K562 (cell line): Measurements from ENCODE around the gene TMC1. TPM values are rescaled to one million over a fixed set of nuclear protein-coding genes. Genes with fewer than 3 reads are reported as not detected.
"Not testable (repeated sequence)": the region's sequence is repeated elsewhere in the genome, so short reads cannot be mapped to it uniquely, and the experiment has no call there.

Source experiments
- ATAC-seq: fragments of 200-7000 bp; cut with Tn5 transposase; 3 replicates; pipeline ENCODE4 v1.9.1; 2020; ENCODE audit warnings: moderate library complexity
- BruUV-seq: library from RNA; stranded (reverse); fragments of 400-500 nt; replicated peaks from 2 replicates; lab custom pipeline; 2021; lab: Mats Ljungman, UMichigan
- CTCF ChIA-PET: fragments of 300-600 bp; formaldehyde crosslinking; extraction: SDS; loops from one replicate; lab custom pipeline; 2021; ENCODE audit warnings: low intra/inter-chr PET ratio; lab: Yijun Ruan, JAX
- POLR2A ChIA-PET: fragments of 300-600, 350-650 bp; sonication (Branson Sonifier 250); formaldehyde crosslinking; extraction: SDS; loops from one replicate; lab custom pipeline; 2021; ENCODE audit warnings: antibody characterized with exemption, inconsistent platforms; lab: Yijun Ruan, JAX
- DNase-seq, 4 experiments: peaks; one replicate each; pipeline versions ENCODE4 v3.0.0 to v3.0.0-alpha.2; 2011 to 2018; ENCODE audit warnings: low spot score in 3 of 4, mixed read lengths in 3 of 4; ENCODE audit errors: extremely low read depth in 1 of 4
- FAIRE-seq: peaks from 2 replicates; lab custom pipeline; 2011; peaks lifted over from hg19 to GRCh38; lab: Jason Lieb, UNC
- H2AFZ ChIP-seq: 2 replicates; pipeline ENCODE4 v1.6.0; 2011; ENCODE audit warnings: low read depth, low read length, control low read depth, inconsistent platforms
- H3K27ac ChIP-seq: fragments of 200-600 bp; 3 replicates; pipeline ENCODE4 v1.8.0; 2011; ENCODE audit warnings: low read depth, mild to moderate bottlenecking, control low read depth, inconsistent platforms, low read length, moderate library complexity, mixed read lengths; ENCODE audit errors: extremely low read depth
- H3K27me3 ChIP-seq, 2 experiments: fragments of 300-600 bp in 1 of 2; 2 replicates in 1 of 2; 3 replicates in 1 of 2; pipeline versions ENCODE4 v1.6.0 to v1.8.0; 2011; ENCODE audit warnings: inconsistent platforms in 2 of 2, low read length in 2 of 2, mild to moderate bottlenecking in 1 of 2, mixed read lengths in 1 of 2, moderate library complexity in 1 of 2; ENCODE audit not compliant: control insufficient read depth in 2 of 2, insufficient read depth in 2 of 2
- H3K36me3 ChIP-seq: fragments of 300-600 bp; 3 replicates; pipeline ENCODE4 v1.8.0; 2011; ENCODE audit warnings: mild to moderate bottlenecking, low read length, inconsistent platforms; ENCODE audit not compliant: control insufficient read depth, insufficient read depth
- H3K4me1 ChIP-seq, 2 experiments: fragments of 200-600 bp in 1 of 2; replicated peaks in 1 of 2; 2 replicates in 1 of 2; 3 replicates in 1 of 2; pipeline versions ENCODE4 v1.5.1 to v1.8.0; 2011; ENCODE audit warnings: inconsistent platforms in 2 of 2, low read length in 2 of 2, mild to moderate bottlenecking in 1 of 2, mixed read lengths in 1 of 2, moderate library complexity in 1 of 2; ENCODE audit not compliant: control insufficient read depth in 2 of 2, insufficient read depth in 2 of 2
- H3K4me2 ChIP-seq: 2 replicates; pipeline ENCODE4 v1.6.1; 2011; ENCODE audit warnings: low read length, control low read depth, inconsistent platforms, mixed read lengths; ENCODE audit not compliant: insufficient read depth
- H3K4me3 ChIP-seq: fragments of 200-600 bp; sonication (generic), shearing (Covaris generic); 2 replicates; pipeline ENCODE4 v1.5.1; 2016; ENCODE audit warnings: control low read depth, inconsistent platforms
- H3K79me2 ChIP-seq: fragments of 200-600 bp; 3 replicates; pipeline ENCODE4 v1.8.0; 2011; ENCODE audit warnings: low read length, inconsistent platforms; ENCODE audit not compliant: control insufficient read depth, insufficient read depth
- H3K9ac ChIP-seq, 2 experiments: 2 replicates each; pipeline versions ENCODE4 v1.6.0 to v1.6.1; 2011; ENCODE audit warnings: low read depth in 2 of 2, low read length in 2 of 2, control low read depth in 1 of 2, inconsistent platforms in 1 of 2, mild to moderate bottlenecking in 1 of 2, mixed read lengths in 1 of 2; ENCODE audit not compliant: insufficient read depth in 1 of 2
- H3K9me1 ChIP-seq: one replicate; pipeline ENCODE4 v1.6.0; 2011; ENCODE audit warnings: inconsistent platforms, mild to moderate bottlenecking, low read length, moderate library complexity; ENCODE audit not compliant: control insufficient read depth, insufficient read depth
- H3K9me3 ChIP-seq: replicated peaks from 2 replicates; pipeline ENCODE4 v1.5.1; 2011; ENCODE audit warnings: low read depth, low read length, inconsistent platforms; ENCODE audit not compliant: control insufficient read depth, insufficient read depth
- H4K20me1 ChIP-seq: replicated peaks from 2 replicates; pipeline ENCODE4 v1.6.1; 2011; ENCODE audit warnings: low read length, inconsistent platforms, mixed read lengths; ENCODE audit not compliant: control insufficient read depth, insufficient read depth
- EP300 ChIP-seq: IDR thresholded peaks from 2 replicates; pipeline ENCODE4 v1.6.1; 2012; ENCODE audit warnings: low read length, improper control_type of control experiment
- WGBS: fragments of 100-300 bp; shearing (Covaris generic); methylation state at CpG from one replicate; pipeline ENCODE4 v1.1.6; 2016; ENCODE audit warnings: low coverage, mixed read lengths; ENCODE audit not compliant: insufficient coverage; ENCODE audit errors: missing lambda C conversion rate; 5-methylcytosine and 5-hydroxymethylcytosine counted together
- in situ Hi-C: fragments of 300-500 bp; cut with MboI; formaldehyde crosslinking; loops from 4 replicates; pipeline ENCODE4 v1.15.0; 2018; ENCODE audit warnings: inconsistent platforms, mixed read lengths
- intact Hi-C: fragments of 100-400 bp; cut with micrococcal nuclease; formaldehyde crosslinking; loops from 2 replicates; pipeline ENCODE4 v1.14.2; 2022
- polyA plus RNA-seq, 8 experiments: library from polyadenylated mRNA; depleted of rRNA in 4 of 8; stranded (reverse) in 5 of 8; unstranded in 3 of 8; fragments of >200 nt; fragmentation: Nextera tagmentation in 2 of 8; fragmentation: Illumina TruSeq in 1 of 8; extraction: Ambion mirVana in 2 of 8; extraction: Trizol in 1 of 8; gene quantifications; 2 replicates each; pipeline versions ENCODE4 v1.2.1 to v1.2.3, GENCODE V29; 2011 to 2014; ENCODE audit warnings: inconsistent platforms in 1 of 8, missing spikeins in 1 of 8
- total RNA-seq, 7 experiments: library from RNA; depleted of rRNA in 6 of 7; stranded (reverse); fragments of >200 nt in 6 of 7; fragmentation: Illumina TruSeq in 2 of 7; extraction: Trizol in 2 of 7; gene quantifications; 2 replicates each; pipeline versions ENCODE4 v1.2.1 to v1.2.3, GENCODE V29; 2011 to 2021; ENCODE audit warnings: low replicate concordance in 1 of 7

TMC1 gene
- total and polyA plus RNA-seq, 9 of the 15 experiments (the other 6 are each of a cell fraction or from before 2014, with no cell fraction given), result 0.10 to 0.15 TPM; not detected in 7

DNA sequence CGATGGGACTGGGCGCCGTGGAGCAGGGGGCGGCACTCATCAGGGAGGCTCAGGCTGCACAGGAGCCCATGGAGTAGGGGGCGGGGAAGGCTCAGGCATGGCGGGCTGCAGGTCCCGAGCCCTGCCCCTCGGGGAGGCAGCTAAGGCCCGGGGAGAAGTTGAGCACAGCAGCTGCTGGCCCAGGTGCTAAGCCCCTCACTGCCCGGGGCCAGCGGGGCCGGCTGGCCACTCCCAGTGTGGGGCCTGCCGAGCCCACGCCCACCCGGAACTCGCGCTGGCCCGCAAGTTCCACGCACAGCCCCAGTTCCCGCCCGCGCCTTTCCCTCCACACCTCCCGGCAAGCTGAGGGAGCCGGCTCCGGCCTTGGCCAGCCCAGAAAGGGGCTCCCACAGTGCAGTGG, 41.1 kb upstream of the TMC1 start:
- 56% methylated on average over 4 of the region's 25 CpGs for WGBS
- H3K9ac ChIP-seq, BruUV-seq, H3K27ac ChIP-seq, in situ Hi-C loops, H3K9me3 ChIP-seq, H3K79me2 ChIP-seq, H3K9me1 ChIP-seq, ATAC-seq, POLR2A ChIA-PET, H3K4me3 ChIP-seq, H3K36me3 ChIP-seq, H2AFZ ChIP-seq, CTCF ChIA-PET, DNase-seq, intact Hi-C loops, H4K20me1 ChIP-seq, H3K27me3 ChIP-seq, H3K4me2 ChIP-seq, FAIRE-seq: not testable (repeated sequence)
- H3K4me1 ChIP-seq, result peaks cover 3 to 20% of the 10 kb centered on the region in 2 experiments; a peak in 4 of 5 replicates

DNA sequence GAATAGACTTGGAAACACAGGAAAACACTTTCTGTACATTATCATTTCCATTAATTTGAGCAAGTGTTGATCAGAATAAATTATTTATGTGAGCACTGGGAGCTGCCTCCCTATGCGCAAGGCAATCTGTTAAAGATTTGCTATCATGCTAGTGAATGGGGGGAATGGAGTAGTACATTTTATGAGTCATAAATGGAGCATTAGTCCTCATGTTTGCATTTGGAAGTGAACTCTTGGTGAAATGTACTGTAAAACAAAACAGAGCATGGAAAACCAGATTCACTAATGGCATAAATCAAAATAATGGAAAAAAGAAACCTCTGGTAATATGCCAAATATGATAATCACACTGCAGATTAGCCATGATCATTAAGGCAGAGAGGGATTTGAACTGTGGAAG, 40.5 kb upstream of the TMC1 start:
- intact Hi-C loops, result no loop called here
- FAIRE-seq, result no peak
- ChIA-PET CTCF (no interaction called here), POLR2A (no interaction called here)
- 90% methylated on average over 1 of the region's 1 CpG for WGBS
- DNase-seq, result no peak
- Histone ChIP-seq H3K36me3 (no peaks in the 10 kb centered on the region), H3K9me3 (no peaks in the 10 kb centered on the region), H3K9me1 (no peaks in the 10 kb centered on the region), H4K20me1 (no peaks in the 10 kb centered on the region), H3K79me2 (no peaks in the 10 kb centered on the region), H3K4me3 (no peak overlapping the region), H2AFZ (no peak overlapping the region), H3K27me3 (no peaks in the 10 kb centered on the region), H3K4me1 (peaks cover 3 to 20% of the 10 kb centered on the region in 2 experiments; a peak in 4 of 5 replicates), H3K9ac (no peak overlapping the region), H3K4me2 (no peak overlapping the region), H3K27ac (no peak overlapping the region)
- TF ChIP-seq EP300, result no peak
- in situ Hi-C loops, result no loop called here
- BruUV-seq, result no TSS peak
- no peak for ATAC-seq
